ENCODE results near the gene MMP28.

MMP28 gene

GRCh38 chr17:35730400-35731005 lies 64.9 kb downstream of the MMP28 start:
- peaks cover 9% of the 10 kb centered on the region; the same call in 1 of the 2 replicates for H3K36me3 ChIP-seq
- H3K27ac ChIP-seq = no peak overlapping the region
- TF ChIP-seq CTCF (IDR thresholded peaks at IDR 0.05; ENCODE audit: low read depth, low read length) = no peak
- H3K4me3 ChIP-seq (ENCODE audit: low read depth, low read length) = no peak overlapping the region
- H3K27me3 ChIP-seq (ENCODE audit: insufficient read depth, low read depth, severe bottlenecking) = no peaks in the 10 kb centered on the region
- no peak for DNase-seq
- H3K9me3 ChIP-seq (ENCODE audit: severe bottlenecking) = no peaks in the 10 kb centered on the region

- no peak for DNase-seq
- Histone ChIP-seq H3K36me3 (peaks cover 20% of the 10 kb centered on the region), H3K9me3 (ENCODE audit: severe bottlenecking) (no peaks in the 10 kb centered on the region), H3K27ac (no peak overlapping the region), H3K27me3 (ENCODE audit: insufficient read depth, low read depth, severe bottlenecking) (no peaks in the 10 kb centered on the region), H3K4me3 (ENCODE audit: low read depth, low read length) (no peak overlapping the region)
- TF ChIP-seq CTCF (IDR thresholded peaks at IDR 0.05; ENCODE audit: low read depth, low read length) = no peak
Measured at GRCh38 chr17:35729405-35729833, 66.0 kb downstream of the MMP28 start.

- Histone ChIP-seq H3K27ac (no peak overlapping the region), H3K27me3 (ENCODE audit: insufficient read depth, low read depth, severe bottlenecking) (no peaks in the 10 kb centered on the region), H3K36me3 (peaks cover 28% of the 10 kb centered on the region)
Measured at GRCh38 chr17:35728551-35728950, 66.9 kb downstream of the MMP28 start.

GRCh38 chr17:35727635-35728034 lies 67.8 kb downstream of the MMP28 start:
- DNase-seq = no peak
- H3K36me3 ChIP-seq = peaks cover 30% of the 10 kb centered on the region
- no peak for TF ChIP-seq CTCF (IDR thresholded peaks at IDR 0.05; ENCODE audit: low read depth, low read length)
- H3K27me3 ChIP-seq (ENCODE audit: insufficient read depth, low read depth, severe bottlenecking) = no peaks in the 10 kb centered on the region
- H3K9me3 ChIP-seq (ENCODE audit: severe bottlenecking) = no peaks in the 10 kb centered on the region
- H3K4me3 ChIP-seq (ENCODE audit: low read depth, low read length) = no peak overlapping the region
- H3K27ac ChIP-seq = no peak overlapping the region

More at GRCh38 chr17:35728551-35728950, 66.9 kb downstream of the MMP28 start:
- no peak for DNase-seq
- TF ChIP-seq CTCF (IDR thresholded peaks at IDR 0.05; ENCODE audit: low read depth, low read length) = no peak
- H3K4me3 ChIP-seq (ENCODE audit: low read depth, low read length) = no peak overlapping the region
- no peaks in the 10 kb centered on the region for H3K9me3 ChIP-seq (ENCODE audit: severe bottlenecking)

- Histone ChIP-seq H3K4me3 (ENCODE audit: low read depth, low read length) (no peak overlapping the region), H3K9me3 (ENCODE audit: severe bottlenecking) (no peaks in the 10 kb centered on the region), H3K27ac (no peak overlapping the region), H3K36me3 (peaks cover 30% of the 10 kb centered on the region), H3K27me3 (ENCODE audit: insufficient read depth, low read depth, severe bottlenecking) (no peaks in the 10 kb centered on the region)
- DNase-seq = no peak
- TF ChIP-seq CTCF (IDR thresholded peaks at IDR 0.05; ENCODE audit: low read depth, low read length) = no peak
Measured at GRCh38 chr17:35726953-35727460, 68.4 kb downstream of the MMP28 start.
